ENCODE data around the gene RNF135.
"Not testable (repeated sequence)": the region's sequence is repeated elsewhere in the genome, so short reads cannot be mapped to it uniquely, and the experiment has no call there.

RNF135 gene

DNA sequence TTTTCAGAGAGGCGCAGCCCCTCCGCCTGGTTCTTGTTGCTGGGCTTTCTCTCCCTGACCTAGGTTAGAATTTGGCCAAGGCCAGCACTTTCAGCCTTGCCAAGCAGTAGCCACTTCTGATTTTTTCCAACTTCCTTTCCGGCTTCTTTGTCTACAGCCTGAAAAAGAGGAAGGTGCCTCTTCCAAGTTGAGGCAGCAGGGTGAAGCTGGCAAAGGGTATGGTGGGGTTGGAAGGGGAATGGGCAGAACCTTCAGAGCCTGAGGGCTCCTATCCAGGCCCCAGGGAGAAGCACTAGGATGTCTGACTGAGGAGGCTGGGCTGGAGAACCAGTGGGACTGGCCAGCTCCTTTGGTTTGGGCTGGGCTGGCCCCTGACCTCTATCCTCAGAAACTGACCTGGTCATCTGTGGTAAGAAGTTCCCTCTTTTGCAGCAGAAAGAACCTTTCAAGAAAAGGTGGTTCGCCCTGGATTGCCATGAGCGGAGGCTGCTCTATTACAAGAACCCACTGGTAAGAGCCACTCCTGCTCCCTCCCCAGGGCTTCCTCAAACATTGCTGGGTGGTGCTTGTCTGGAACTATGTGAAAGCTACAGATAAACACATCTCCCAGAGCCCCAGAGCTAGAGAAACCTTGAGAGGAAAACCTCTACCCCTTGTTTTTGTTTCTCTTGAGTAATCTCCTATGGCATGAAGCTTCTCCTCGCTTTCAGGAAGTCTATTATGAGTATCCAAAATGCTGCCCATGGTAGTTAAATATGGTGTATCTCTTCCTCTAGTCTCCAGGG, 16.6 kb upstream of the RNF135 start:
- no peak for DNase-seq

DNA sequence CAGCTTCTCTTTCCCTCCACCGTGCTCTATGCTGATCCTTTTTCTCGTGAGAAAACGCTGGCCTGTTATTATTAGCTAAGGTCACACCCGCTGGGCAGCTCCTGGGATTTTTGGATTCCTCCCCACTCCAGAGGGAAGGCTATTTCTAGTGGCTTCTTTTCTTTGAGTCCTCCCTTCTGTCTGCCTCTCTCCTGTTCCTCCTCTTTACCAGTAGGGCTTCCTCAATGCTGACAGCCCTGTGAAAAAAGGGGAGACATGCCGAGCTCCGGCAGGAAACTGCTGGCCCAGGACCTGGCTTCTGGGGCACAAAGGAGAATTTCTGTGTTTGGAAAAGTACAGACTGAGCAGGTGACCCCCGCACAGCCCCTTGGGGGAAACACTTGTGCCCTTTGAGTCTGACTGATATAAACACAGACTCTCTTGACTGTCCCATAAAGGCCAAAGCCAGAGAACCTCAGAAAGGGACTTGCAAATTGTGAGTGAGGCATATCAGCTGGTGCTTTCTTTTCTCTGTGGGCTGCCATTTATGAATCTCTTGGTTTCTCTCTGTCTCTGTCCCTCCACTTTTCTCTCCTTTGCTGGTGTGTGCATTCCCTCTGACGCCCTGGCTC, 14.0 kb upstream of the RNF135 start:
- DNase-seq, result no peak

DNA sequence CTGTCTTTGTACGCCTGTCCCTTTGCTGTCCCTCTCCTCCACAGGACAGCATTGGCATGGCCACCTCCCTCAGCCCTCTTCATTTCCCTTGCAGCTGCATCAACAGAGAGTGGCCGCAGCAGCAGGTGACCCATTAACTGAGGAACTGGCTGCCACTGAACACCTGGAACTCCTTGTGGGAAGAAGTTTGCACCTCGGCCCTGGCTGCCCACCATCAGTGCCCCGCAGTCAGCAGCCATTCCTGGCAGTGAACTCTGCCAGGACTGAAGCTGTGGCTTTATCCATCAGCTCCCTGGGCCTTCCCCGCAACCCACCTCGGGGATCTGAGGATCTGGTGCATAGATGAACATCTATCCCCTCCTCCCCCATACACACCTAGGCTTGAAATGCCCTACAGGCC, 13.1 kb upstream of the RNF135 start:
- no peak for DNase-seq

DNA sequence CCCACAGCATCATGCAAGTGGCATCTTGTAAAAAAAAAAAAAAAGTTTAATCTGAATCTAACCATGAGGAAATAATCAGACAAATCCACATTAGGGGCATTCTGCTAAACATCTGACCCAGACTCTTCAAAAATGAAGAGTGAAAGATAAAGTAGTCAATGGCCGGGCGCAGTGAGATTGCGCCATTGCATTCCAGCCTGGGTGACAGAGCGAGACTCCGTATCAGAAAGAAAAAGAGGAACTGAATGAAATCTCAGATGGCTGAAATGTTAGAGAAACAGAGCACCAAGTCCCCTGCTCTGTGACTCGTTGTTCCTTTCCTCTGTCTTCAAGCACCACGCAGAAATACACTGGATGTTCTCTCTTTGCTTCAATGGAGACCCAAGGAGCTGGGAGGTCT, 12.7 kb upstream of the RNF135 start:
- DNase-seq, result no peak

DNA sequence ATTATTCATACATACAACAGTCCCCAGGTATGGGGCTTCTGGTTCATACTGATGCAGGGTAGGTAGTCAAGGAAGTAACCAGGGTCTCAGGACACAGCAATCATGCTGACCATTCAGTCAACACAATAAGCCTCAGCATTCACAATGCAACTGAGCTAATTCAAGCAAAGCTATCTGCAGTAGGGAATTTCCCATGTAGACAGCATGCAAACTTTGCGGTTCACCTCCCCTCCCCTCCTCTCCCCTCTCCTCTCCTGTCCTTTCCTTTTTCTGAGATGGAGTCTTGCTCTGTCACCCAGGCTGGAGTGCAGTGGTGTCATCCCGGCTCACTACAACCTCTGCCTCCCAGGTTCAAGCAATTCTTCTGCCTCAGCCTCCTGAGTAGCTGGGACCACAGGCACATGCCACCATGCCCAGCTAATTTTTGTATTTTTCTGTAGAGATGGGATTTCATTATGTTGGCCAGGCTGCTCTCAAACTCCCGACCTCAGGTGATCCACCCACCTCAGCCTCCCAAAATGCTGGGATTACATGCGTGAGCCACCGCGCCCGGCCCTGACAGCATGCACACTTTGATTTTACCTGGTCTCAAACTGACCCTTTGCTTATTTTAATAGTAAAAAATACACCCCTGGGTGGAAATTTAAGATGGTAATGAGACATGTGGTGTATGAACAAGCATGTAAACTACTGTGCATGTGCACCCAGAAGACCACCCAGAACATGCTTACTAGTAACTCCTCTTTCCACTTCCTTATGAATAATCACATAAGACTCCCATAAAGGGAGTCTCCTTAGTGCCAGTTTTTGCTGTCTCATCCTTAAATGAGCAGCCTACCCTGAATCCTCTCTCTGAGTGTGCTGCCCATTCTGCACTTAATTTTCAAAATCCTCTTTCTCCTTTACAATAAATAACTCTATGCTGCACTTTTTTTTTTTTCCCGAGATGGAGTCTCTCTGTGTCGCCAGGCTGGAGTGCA, 9.3 kb upstream of the RNF135 start:
- DNase-seq, result no peak

DNA sequence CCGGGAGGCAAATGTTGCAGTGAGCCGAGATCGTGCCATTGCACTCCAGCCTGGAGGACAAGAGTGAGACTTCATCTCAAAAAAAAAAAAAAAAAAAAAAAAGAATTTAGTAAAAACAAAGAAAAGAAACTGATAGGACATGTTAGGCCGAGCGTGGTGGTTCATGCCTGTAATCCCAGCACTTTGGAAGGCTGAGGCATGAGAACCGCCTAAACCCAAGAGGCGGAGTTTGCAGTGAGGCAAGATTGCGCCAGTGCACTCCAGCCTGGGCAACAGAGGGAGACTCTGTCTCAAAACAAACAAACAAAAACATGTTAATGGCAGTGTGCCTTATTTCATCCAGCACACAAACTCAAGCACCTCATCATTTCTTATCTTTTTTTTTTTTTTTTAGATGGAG, 6.5 kb upstream of the RNF135 start:
- not testable (repeated sequence) for DNase-seq

DNA sequence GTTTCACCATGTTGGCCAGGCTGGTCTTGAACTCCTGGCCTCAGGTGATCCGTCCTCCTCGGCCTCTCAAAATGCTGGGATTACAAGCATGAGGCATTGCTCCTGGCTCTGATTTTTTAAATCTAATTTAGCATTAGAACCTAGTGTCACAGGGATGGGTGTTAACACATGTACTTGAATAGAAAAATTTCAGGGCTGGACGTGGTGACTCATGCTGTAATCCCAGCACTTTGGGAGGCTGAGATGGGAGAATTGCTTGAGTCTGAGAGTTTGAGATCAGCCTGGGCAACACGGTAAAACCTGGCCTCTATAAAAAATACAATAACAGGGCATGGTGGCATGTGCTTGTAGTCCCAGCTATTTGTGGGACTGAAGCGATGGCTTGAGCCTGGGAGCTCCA, 6.0 kb upstream of the RNF135 start:
- no peak for DNase-seq

DNA sequence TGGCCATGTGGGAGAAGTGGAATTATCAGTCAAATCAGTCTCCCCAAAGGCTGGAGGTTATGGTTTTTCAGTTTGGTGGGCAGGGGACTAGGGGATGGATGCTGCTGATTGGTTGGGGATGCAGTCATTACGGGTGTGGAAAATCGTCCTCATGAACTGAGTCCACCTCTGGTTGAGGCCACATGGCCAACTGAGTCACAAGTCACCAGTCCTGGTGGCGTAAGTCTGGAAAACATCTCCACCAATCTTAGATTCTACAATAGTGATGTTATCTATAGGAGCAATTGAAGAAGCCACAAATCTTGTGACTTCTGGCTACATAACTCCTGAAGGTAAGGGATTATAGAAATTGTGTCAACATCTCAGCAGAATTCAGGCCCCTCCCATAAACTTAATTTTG, 5.2 kb upstream of the RNF135 start:
- DNase-seq, result no peak

DNA sequence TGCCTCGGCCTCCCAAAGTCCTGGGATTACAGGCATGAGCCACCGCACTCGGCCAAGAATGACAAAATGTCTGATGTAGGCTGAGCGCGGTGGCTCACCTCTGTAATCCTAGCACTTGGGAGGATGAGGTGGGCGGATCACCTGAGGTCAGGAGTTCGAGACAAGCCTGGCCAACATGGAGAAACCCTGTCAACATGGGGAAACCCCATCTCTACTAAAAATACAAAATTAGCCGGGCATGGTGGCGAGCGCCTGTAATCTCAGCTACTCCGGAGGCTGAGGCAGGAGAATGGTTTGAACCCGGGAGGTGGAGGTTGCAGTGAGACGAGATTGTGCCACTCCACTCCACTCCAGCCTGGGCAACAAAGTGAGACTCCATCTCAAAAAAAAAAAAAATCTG, 2.9 kb upstream of the RNF135 start:
- DNase-seq, result not testable (repeated sequence)

DNA sequence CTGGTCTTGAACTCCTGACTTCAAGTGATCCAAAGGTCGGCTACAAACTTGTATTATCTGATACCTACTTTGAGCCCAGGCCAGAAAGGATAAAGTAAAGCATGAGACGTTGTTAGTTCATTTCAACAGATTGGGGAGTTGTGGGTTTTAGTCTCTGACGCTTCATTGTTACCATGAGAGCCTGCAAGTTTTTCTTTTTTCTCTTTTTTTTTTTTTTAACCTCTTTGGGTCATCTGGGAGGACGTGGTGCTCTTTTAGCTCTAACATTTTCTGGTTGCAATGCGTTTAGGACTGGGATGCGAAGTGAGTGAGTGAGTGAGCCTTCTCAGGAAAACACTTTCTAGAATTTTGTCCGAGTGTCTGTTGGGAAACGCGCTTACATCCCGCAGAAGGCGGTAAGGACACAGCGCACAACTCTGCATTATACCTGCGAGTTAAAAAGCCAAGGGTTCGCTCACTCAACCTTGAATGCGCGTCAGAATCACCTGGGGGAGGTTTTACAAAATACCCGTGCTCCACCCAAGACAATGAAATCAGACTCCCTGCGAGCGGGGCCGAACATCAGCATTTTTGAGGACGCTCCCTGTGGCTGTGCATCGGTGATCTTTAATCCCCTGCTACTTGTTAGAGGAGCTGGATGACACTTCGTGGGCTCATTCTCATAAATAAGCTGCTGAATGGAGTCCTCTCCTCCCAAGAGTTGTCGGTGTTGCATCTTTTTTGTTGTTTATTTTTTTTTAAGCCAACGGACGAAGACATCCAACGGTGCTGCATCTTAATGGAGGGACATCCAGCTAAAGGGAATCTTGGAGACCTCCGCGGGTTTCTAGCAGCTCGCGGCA, 629 bp upstream of the RNF135 start:
- no peak for DNase-seq

DNA sequence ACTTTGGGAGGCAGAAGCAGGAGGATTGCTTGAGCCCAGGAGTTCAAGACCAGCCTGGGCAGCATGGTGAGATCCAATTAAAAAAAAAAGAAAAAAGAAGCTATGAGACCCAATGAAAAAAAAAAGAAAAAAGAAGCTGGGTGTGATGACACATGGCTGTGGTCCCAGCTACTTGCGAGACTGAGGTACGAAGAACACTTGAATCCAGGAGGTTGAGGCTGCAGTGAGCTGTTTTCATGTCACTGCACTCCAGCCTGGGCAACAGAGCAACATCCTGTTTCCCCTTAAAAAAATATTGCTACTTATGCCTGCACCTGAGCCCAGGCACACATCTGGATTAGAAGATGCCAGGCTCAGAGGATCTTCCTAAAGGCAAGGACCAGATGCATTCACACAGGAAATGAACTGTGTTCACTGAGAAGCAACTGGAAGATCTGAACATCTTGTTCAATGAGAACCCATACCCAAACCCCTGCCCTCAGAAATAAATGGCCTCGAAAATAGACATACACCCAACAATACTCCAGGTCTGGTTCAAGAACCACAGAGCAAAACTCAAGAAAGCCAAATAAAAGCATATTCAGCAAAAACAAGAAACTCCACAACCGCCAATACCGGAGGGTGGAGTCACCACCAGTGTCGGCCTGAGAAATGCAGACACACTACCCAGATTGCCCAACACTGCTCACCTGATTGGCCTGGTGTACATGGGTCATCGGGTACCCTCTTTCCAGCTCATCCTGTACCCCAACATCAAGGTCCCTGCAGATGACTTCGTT, 4.4 kb downstream of the RNF135 start:
- DNase-seq, result no peak

DNA sequence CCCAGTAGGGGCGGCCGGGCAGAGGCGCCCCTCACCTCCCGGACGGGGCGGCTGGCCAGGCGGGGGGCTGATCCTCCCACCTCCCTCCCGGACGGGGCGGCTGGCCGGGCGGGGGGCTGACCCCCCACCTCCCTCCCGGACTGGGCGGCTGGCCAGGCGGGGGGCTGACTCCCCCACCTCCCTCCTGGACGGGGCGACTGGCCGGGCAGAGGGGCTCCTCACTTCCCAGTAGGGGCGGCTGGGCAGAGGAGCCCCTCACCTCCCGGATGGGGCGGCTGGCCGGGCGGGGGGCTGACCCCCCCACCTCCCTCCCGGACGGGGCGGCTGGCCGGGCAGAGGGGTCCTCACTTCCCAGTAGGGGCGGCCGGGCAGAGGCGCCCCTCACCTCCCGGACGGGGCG, 9.1 kb downstream of the RNF135 start:
- not testable (repeated sequence) for DNase-seq

DNA sequence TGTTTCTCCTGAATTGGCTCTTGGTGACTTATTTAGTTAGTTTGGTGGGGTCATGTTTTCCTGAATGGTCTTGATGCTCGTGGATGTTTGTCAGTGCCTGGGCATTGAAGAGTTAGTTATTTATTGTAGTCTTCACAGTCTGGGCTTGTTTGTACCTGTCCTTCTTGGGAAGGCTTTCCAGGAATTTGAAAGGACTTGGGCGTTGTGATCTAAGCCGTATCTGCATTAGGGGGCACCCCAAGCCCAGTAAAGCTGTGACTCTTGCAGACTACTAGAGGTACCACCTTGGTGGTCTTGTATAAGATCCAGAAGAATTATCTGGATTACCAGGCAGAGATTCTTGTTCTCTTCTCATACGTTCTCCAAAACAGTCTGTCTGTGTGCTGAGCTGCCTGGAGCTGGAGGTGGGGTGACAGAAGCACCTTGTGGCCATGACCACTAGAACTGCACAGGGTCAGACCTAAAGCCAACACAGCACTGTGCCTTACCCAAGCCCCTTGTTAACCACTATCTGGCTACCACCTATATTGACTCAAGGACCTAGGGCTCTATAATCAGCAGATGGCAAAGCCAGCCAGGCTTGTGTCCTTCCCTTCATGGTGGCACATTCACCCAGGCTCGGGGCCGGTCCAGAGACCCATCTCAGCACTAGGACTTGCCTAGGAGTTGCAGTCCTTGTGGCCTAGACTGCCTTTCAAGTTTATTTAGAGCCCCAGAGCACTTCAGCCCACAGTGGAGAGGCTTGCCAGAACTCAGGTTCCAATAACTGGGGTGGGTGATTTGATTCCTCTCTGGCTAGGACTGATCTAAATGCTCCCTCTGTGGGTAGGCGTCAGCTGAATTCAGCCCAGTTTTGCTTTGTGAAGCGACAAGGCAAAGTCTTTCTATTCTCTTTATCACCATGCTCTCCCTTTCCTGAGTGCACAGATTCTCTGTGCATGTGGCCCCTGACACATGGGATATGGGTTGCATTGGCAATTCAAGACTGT, 11.0 kb downstream of the RNF135 start:
- no peak for DNase-seq

DNA sequence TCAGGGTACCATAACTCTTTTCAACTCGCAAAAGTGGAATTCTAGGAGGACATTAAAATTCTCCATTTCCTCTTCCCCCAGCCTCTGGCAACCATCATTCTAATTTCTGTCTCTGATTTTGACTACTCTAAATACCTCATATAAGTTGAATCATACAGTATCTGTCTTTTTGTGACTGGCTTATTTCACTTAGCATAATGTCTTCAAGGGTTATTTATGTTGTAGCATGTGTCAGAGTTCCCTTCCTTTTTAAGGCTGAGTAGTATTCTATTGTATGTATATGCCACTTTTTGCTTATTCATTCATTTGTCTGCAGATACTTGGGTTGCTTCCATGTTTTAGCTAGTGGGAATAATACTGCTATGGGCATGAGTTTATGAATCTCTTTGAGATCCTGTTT, 12.0 kb downstream of the RNF135 start:
- no peak for DNase-seq

DNA sequence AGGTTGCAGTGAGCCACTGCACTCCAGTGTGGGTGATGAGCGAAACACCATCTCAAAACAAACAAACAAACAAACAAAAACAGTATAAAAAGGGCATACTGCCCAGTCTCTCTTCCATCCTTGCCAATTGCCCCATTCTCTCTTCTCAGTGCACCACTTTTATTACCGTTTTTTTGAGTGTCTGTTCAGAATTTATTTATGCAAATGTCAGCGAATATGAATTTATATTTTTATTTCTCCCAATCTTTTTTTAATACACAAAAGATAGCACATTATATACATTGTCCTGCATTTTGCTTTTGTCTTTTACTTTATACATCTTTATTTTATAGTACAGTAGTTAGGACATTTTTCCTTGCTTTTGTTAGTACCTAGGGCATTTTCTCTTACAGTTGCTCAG, 19.6 kb downstream of the RNF135 start:
- no peak for DNase-seq

DNA sequence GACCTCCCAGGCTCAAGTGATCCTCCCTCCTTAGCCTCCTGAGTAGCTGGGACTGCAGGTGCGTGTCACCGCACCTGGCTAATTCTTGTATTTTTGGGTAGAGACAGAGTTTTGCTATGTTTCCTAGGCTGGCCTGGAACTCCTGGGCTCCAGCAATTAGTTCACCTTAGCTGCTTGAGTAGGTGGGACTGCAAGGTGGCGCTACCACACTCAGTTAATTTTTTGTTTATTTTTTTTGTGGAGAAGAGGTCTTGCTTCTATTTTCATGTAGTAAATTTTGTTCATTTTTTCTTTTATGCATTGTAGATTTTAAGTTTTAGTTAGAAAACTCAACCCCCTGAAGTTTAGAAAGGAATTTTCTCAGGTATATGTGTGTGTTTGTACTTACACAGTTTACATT, 21.7 kb downstream of the RNF135 start:
- no peak for DNase-seq

DNA sequence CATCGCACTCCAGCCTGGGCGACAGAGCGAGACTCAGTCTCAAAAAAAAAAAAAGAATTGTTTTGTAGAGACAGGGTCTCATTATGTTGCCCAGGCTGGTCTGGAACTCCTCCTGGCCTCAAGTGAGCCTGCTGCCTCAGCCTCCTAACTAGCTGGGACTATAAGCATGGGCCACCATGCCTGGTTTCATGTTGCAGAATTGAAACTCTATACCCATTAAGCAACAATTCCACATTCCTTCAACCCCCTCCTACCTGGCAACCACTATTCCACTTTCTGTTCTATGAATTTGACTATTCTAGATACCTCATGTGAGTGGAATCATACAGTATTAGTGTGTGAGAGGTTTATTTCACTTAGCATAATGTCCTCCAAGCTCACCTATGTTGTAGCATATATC, 24.5 kb downstream of the RNF135 start:
- DNase-seq, result no peak

DNA sequence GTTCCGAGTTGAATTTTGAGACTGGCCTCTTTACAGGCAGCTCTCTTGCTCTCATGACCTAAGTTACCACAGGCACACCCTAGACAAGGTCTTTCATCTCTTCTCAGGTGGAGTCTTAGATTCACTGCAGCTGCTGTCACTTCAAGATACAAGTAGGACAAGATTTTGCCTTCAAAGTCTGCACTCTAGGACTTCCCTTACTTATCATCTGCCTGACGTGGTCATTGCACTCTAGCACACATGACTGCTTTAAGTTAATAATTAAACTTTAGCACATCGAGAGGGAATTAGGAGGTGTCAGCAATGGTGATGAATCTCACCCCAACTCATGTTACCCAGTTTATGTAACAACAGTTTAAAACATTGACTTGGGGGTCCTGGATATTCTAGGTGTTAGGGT, 25.6 kb downstream of the RNF135 start:
- no peak for DNase-seq

DNA sequence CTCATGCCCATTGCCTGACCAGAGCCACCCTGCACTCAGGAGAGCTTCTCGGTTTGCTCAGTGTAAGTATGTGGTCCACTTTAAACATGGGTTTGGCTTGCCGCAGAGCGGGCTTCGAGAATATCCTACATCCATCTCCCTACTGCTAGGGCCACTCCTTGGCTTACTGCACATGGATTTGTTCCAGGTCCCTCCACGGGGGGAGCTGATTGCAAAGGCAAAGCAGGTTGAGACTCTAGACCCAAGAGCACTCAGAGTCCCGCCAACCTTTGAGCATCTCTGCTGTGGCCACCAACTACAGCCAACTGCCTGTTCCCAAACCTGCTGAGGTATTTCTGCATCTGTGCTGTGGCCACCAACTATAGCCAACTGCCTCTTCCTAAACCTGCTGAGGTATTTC, 26.4 kb downstream of the RNF135 start:
- DNase-seq, result no peak

DNA sequence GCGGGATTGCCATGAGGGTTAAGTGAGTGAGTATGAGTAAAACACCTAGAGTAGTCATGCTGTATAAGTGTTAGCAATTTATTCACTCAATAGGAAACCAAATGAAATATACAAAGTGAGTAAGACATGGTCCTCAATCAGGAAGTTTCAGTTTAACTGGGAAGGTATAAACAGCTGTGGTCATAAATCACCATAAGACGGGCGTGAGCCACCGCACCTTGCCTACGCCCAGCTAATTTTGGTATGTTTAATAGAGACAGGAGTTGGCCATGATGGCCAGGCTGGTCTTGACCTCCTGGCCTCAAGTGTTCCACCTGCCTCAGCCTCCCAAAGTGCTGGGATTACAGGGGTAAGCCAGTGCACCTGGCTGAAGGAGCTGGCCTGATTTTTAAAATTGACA, 27.0 kb downstream of the RNF135 start:
- no peak for DNase-seq

DNA sequence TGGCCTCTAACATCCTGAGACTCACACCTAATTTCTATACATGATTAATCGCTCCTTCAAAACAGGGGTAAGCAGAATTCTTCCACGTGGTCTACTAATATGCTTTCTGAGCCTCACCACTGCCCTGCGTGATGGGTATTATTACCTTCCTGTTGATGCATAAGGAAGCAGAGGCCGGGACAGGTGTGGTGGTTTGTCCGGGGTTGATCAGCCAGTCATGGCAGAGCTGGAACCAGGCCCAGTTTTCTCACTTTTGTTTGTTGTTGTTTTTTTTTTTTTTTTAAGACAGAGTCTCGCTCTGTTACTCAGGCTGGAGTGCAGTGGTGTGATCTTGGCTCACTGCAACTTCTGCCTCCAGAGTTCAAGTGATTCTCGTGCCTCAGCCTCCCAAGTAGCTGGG, 31.2 kb downstream of the RNF135 start:
- DNase-seq, result no peak

Measured in T-helper 9 cell (primary cell).